ENCODE results near the gene ADCY7. TPM values are rescaled to one million over a fixed set of nuclear protein-coding genes. Genes with fewer than 3 reads are reported as not detected.

The ADCY7 gene
- polyA plus RNA-seq, 4 donors, result 5.2 to 10.9 (median 8.1) TPM

GRCh38 chr16:50365791-50366575, 99.6 kb downstream of the ADCY7 start:
- no peak for DNase-seq (ENCODE audit: low read depth in 4 of 4, low spot score in 2 of 4)

Other genes starting within 250 kb of the ADCY7 start
- gene CNEP1R1, start 241.3 kb upstream of the ADCY7 start, polyA plus RNA-seq (ENCODE audit: insufficient read length in 4 of 4), result 10 to 100 TPM; 22.7 to 37.3 (median 26.9) TPM
- gene HEATR3, start 200.6 kb upstream of the ADCY7 start, polyA plus RNA-seq (ENCODE audit: insufficient read length in 4 of 4), result 10 to 100 TPM; 18.4 to 23.5 (median 22.4) TPM
- 10 to 100 TPM; 15.7 to 18.0 (median 16.6) TPM for gene TENT4B, start 113.2 kb upstream of the ADCY7 start, polyA plus RNA-seq (ENCODE audit: insufficient read length in 4 of 4)
- 100 to 1,000 TPM in 3 of 4 donors, 10 to 100 TPM in 1; 99.9 to 134 (median 106) TPM for gene BRD7, start 102.4 kb downstream of the ADCY7 start, polyA plus RNA-seq (ENCODE audit: insufficient read length in 4 of 4)

Data from left renal cortex interstitium (tissue), 4 donors.